NCI-H524 (cell line): ENCODE results near the gene CABLES1.
A peak's percentile ranks its signal among the peaks of the same experiment; 100 is the strongest.

Experiments used
- DNase-seq, 2 experiments: peaks; one replicate each; lab custom pipeline; 2025; lab: John Stamatoyannopoulos, UW

Gene CABLES1

DNA sequence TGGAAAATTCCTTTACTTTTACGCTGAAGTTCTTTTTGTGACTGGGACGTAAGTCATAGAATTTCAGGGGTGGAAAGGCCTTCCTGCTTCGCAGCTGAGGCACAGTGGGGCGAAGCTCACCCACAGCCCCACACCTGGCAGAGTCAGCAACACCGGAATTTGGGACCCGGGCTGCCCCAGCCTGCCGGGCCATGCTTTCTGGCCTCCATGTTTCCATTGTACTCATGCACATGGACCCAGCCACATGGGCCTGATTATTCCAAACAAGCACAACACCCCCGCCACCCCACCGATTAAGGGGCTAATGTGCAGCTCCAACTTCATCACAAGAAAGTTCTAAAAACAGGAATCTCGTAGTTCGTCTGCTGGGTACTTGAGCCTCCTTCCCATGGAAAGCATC, 82.5 kb downstream of the CABLES1 start:
- no peak for DNase-seq

- no peak for DNase-seq
Observed at GRCh38 chr18:23220355-23220754, 85.1 kb downstream of the CABLES1 start.

DNA sequence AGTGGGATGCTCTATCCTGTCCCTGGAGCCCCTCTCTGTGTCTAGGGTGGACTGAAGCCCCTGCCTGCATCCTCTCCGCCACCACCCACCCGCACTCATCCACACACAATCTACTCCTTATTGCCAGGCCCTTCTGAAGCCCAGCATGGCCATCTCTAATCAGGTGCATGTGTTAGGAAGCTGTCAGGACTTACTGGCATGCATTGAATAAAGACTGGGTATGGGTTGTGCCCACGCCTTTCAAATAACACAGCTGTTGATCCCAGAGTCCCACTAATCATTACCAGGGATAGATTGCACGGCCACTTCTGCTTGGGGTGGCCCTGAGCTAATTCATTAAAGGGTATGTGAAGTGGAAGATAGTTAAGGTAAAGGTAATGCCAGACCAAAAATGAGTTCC, 88.4 kb downstream of the CABLES1 start:
- DNase-seq, result no peak

DNA sequence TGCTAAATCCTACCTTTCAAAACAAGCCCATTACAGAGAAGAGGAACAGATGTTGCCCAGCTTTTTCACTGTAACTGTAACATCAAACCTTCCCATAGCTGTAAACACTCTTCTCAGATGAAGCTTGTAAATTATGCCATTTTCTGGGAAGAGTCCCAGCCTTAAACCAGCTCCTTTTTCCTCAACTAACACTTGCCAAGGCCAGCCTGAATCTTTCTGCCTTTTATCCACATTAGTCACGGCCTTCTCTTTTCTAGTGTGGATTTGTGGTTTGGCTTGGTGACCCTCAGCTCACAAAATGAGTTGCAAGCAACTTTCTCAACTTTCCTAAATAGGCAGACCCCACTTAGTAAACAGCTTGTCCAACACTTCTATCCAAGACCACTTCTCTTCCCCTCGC, 90.2 kb downstream of the CABLES1 start:
- peak in 1 of 2 experiments; percentile 27 for DNase-seq

DNA sequence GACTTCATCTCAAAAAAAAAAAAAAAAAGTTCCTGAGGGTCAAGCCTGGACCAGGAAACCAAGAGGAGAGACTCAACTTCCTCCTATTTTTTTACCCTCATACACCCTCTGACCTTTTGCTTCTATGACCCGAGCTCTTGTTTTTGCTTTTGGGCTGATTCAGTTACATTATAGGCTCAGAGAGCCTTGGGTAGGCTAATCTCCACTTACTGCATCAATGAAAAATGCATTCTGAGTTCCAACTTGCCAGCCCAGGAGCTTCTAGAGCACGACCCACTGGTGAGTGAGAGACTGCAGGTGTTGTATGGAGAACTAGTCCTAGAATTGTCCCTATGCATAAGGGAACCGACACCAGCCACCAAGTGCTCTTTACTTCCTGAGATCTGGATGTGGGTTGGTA, 91.1 kb downstream of the CABLES1 start:
- DNase-seq, result no peak

- DNase-seq, result no peak
Observed at GRCh38 chr18:23226930-23227725, 91.8 kb downstream of the CABLES1 start.

- peak; percentile 88 to 90 for DNase-seq
Observed at GRCh38 chr18:23227726-23228070, 92.4 kb downstream of the CABLES1 start.

DNA sequence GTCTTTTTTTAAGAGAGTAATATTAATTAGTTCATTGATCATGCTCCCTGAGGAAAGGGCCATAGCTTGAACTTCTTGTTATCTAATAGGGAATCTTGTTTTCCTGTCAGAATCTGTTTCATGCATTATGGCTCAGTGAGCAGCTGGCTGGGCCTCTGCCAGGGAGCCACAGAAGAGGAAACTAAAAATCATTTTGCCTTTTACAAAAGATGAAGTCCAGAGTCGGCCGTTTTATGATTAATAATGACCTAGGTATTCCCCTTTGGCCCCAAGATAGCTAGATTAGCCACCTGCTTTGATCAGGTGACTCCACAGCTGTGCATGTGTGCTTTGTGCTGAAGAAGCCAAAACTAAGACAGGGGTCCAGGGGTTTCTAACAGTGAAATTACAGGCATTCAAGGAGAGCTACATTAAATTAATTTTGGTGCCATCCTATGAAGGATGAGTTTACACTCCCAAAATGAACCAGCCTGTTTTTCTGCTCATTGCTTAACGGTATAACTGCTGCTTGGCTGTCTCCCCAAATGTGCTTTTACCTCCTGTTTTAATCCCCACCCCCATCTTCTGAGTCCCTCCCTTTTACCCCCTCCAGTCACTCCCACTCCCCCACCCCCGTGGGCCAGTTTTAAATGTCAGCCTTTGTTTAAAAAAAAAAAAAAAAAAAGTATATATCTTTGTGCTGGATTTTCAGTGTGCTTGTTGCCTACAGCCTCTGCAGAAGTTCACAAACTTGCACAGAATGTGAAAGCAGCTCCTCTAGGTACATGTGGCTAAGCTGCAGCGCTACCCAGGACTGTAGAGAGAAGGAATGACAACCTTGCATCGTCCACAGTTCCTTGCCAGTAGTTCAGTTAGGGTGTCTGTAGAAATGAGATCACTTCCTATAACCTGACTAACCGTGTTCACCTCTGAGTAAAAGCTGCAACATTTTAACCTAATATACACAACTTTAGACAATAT, 93.1 kb downstream of the CABLES1 start:
- no peak for DNase-seq

- DNase-seq, result no peak
Observed at GRCh38 chr18:23229472-23229871, 94.2 kb downstream of the CABLES1 start.

DNA sequence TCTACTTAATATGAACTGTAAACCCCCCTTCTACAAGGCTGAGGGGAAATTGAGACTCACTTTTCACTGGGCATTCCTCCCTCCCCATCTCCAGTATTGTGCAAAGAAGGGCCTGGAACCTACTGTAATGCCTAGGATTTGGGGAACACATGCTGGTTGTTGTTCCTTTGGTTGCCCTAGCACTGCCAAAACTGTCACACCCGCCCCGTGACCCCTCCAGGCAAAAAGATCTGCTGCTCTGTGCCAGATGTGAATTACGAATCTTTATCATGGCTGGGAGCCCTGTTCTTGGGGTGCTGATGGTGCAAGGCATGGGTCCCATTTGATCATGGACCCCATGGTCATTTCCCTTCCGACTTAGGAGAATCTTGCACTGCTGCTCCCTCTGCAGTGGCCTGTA, 95.4 kb downstream of the CABLES1 start:
- no peak for DNase-seq

DNA sequence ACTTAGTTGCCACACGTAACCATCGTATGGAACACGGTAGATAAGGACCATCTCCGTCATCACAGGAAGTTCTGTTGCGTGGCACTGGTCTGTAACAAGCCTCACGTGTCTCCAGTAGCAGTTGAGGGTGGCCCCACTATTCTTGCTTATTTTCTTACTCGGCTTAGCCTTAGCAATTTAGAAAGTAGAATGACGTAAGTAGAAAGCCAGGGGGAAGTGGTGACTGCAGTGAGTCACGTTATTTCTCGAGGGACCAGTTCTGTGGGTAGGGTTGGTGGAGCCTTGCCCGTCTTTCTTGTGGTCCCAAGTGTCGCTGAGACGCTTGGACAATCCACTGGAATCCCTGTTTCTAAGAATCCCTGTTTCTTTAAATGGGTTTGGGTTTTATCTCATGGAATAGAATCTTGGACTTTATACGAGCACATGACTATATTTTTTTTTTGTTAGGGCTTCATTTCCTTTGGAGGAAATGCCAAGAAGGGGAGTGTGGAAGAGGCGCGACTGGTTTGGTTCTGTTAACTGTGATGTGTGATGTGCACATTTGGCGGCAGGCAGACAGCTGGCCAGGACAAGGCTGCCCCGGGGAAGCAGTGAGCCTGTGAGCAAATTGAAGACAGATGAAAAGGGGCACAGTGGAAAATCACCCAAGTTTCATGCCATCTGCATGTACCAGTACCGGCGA, 96.2 kb downstream of the CABLES1 start:
- no peak for DNase-seq

DNA sequence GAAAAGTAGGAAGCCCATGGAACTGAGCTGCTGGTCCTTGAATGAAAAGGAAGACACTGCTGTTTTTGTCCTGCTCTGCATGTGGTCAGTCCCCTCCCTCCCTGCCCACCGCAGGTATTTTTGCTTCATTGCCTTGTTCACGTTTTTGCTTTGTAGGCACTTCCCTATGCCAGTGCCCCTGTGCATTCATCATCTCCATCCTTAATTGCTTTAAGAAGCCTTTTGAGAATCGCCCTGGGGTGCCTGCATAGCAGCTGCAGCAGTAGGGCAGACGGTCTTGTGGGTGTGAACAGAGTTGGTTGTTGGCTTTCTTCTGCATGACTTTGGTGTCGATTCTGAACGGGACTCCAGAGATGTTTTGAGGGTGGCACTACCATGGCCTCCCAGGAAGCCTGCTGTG, 97.0 kb downstream of the CABLES1 start:
- no peak for DNase-seq

GRCh38 chr18:23234619-23235018, 99.3 kb downstream of the CABLES1 start:
- DNase-seq, result no peak

GRCh38 chr18:23235336-23235735, 100.1 kb downstream of the CABLES1 start:
- no peak for DNase-seq

DNA sequence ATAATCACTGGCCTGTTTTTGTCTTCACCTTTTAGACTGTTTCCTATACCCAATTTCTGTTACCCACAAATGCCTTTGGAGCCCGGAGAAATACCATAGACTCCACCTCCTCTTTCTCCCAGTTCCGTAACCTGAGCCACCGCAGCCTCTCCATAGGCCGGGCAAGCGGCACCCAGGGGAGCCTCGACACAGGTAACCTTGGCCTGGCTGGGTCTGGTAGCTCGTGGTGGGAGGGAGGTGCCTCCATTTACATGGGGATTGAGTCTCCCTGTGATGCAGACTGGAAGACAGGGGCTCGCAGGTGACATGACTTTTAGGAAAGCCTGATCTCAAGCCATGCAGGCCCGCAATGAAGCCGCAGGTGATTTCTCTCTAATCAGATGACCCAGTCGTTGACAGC, 100.6 kb downstream of the CABLES1 start:
- no peak for DNase-seq

DNA sequence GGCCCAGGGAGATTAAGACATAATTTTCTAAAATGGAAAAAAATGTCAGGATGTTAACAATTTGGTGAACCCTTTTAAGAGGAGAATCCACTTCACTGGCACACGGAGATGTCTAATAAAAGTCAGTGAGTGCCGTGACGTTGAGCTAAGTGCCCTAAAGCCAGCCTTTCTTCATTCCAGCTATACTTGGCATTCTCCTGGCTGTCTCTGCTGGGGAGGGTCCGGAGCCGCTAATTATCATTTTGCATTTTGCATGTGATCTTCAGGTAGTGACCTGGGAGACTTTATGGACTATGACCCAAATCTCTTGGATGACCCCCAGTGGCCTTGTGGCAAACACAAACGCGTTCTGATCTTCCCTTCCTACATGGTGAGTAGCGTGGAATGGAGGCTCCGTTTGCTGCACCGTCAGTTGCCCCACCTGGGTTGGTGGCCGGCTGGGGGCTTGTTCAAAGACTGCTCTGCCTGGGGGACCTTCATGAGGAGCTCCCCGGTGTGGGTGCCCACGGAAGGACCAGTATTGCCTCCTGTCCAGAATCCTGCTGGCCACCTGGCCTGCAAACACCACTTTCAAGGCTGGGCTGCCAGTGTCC, 101.7 kb downstream of the CABLES1 start:
- DNase-seq, result no peak

DNA sequence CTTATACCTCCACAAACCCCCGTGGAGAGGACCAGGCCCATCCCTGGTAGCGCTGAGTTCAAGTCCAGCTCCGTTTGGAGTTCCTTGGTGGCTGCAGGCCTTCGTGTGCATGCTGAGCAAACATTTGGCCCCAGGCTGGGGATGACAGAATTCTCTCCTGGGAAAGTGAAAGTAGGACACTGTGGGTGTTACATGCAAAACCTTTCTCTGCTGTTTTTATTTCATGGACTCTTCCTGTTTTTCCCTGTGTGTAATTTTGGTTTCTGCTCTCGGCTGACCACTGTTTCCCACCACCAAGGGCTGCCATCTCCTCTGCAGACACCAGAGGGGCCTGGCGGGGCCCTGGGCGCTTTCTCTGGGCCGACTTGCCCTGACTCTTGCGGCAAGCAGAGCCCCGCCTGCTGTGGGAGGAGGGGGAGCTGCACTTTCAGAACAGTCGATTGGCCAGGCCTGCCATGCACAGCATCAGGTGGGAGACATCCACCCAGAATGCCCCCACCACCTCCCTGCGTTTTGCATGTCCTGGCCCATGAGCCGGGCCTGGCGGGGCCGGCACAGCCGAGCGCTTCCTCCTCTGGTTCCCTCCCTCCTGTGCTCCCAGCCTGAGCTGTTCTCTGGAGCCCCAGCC, 102.4 kb downstream of the CABLES1 start:
- DNase-seq, result no peak

DNA sequence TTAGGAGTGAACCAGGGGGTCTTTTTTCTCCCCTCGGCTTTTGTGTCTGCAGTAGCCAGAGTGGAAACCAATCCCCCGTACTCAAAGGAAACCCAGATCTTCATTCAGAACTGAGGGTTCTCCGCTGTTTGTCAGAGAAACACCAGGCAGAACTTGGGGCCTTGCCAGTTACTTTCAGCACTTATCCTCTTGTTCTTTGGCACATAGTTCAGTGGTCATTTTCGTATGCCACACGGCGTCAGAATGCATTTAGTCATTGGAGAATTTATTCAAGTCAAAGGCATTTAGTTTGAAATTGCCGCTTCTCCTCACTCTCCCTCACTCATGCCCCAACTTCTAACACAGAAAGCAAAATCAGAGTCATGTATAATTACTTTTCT, 102.9 kb downstream of the CABLES1 start:
- no peak for DNase-seq

- DNase-seq, result no peak
Observed at GRCh38 chr18:23238651-23239349, 103.5 kb downstream of the CABLES1 start.

- no peak for DNase-seq
Observed at GRCh38 chr18:23239350-23239692, 104.0 kb downstream of the CABLES1 start.

- no peak for DNase-seq
Observed at GRCh38 chr18:23239885-23240608, 104.8 kb downstream of the CABLES1 start.
